ENCODE measurements around the gene KCNJ14. TPM values are rescaled to one million over a fixed set of nuclear protein-coding genes. Genes with fewer than 3 reads are reported as not detected.

KCNJ14 gene
- total RNA-seq, 4 donors from 2014 or later = 0.19 to 1.9 (median 0.92) TPM

DNA sequence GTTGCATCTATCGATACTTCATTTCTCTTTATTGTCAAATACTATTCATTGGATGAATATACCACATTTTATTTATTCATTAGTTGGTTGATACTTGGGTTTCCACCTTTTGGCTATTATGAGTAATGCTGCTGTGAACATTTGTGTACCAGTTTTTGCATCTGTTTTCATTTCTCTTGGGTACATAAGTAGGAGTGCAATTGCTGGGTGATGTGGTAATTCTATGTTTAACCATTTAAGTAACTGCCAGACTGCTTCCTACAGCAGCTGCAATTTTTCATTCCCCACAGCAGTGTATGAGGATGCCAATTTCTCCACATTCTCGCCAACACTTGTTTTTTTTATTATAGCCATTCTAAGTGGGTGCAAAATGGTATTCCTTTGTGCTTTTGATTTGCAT, 2.6 kb downstream of the KCNJ14 start:
- H3K36me3 ChIP-seq = peaks cover 0 to 17% of the 10 kb centered on the region in 2 donors
- no peak for DNase-seq
- in situ Hi-C loops (cut with MboI; ENCODE audit: low sequenced_read_pairs in 4 of 4) (no loop called here), intact Hi-C loops (cut with DNase I; ENCODE audit: low total_unique reads) (no loop called here)
- ATAC-seq = no peak
- H3K4me1 ChIP-seq = peaks cover 7 to 8% of the 10 kb centered on the region in 2 donors
- TF ChIP-seq, protein P1, sequence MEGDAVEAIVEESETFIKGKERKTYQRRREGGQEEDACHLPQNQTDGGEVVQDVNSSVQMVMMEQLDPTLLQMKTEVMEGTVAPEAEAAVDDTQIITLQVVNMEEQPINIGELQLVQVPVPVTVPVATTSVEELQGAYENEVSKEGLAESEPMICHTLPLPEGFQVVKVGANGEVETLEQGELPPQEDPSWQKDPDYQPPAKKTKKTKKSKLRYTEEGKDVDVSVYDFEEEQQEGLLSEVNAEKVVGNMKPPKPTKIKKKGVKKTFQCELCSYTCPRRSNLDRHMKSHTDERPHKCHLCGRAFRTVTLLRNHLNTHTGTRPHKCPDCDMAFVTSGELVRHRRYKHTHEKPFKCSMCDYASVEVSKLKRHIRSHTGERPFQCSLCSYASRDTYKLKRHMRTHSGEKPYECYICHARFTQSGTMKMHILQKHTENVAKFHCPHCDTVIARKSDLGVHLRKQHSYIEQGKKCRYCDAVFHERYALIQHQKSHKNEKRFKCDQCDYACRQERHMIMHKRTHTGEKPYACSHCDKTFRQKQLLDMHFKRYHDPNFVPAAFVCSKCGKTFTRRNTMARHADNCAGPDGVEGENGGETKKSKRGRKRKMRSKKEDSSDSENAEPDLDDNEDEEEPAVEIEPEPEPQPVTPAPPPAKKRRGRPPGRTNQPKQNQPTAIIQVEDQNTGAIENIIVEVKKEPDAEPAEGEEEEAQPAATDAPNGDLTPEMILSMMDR (IDR thresholded peaks at IDR 0.05 in 4 of 5, conservative IDR thresholded peaks at IDR 0.05 in 1 of 5) = no peak
- no peak overlapping the region for H3K27ac ChIP-seq
- H3K27me3 ChIP-seq = no peaks in the 10 kb centered on the region
- H3K4me3 ChIP-seq = no peak overlapping the region
- no peaks in the 10 kb centered on the region for H3K9me3 ChIP-seq

DNA sequence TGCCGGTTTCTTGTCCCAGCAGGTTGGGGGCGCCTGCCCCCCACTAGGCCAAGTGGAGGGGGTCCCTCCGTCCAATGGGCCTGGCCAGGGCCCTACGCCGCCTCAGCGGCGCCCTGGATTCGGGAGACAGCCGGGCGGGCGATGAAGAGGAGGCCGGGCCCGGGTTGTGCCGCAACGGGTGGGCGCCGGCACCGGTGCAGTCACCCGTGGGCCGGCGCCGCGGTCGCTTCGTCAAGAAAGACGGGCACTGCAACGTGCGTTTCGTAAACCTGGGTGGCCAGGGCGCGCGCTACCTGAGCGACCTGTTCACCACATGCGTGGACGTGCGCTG, 6.2 kb downstream of the KCNJ14 start:
- TF ChIP-seq, protein P1 (IDR thresholded peaks at IDR 0.05 in 4 of 5, conservative IDR thresholded peaks at IDR 0.05 in 1 of 5) = no peak
- TF ChIP-seq POLR2A (IDR thresholded peaks at IDR 0.05) = no peak
- in situ Hi-C loops (cut with MboI; ENCODE audit: low sequenced_read_pairs in 4 of 4) (no loop called here), intact Hi-C loops (cut with DNase I; ENCODE audit: low total_unique reads) (loop anchor here (10.0 kb wide), 1 partner anchor 1133 kb away; the partner anchor contains the start of gene PRR12)
- Histone ChIP-seq H3K4me1 (no peaks in the 10 kb centered on the region), H3K36me3 (no peaks in the 10 kb centered on the region), H3K9me3 (no peaks in the 10 kb centered on the region), H3K4me3 (no peak overlapping the region), H3K27me3 (no peaks in the 10 kb centered on the region), H3K27ac (no peak overlapping the region)
- DNase-seq (no peak), ATAC-seq (no peak)

DNA sequence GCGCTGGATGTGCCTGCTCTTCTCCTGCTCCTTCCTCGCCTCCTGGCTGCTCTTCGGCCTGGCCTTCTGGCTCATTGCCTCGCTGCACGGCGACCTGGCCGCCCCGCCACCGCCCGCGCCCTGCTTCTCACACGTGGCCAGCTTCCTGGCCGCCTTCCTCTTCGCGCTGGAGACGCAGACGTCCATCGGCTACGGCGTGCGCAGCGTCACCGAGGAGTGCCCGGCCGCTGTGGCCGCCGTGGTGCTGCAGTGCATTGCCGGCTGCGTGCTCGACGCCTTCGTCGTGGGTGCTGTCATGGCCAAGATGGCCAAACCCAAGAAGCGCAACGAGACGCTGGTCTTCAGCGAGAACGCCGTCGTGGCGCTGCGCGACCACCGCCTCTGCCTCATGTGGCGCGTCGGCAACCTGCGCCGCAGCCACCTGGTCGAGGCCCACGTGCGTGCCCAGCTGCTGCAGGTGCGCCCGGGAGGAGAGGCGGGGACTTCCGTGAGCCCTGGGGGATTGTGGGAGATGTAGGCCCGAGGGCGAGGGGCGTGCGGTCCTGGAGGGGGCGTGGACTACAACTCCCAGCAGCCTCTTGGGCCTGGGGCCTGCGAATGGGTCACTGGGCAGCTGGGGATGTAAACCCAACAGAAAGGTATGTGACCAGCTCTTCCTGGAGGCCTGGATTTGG, 6.7 kb downstream of the KCNJ14 start:
- Histone ChIP-seq H3K4me1 (no peaks in the 10 kb centered on the region), H3K27ac (no peak overlapping the region), H3K4me3 (no peak overlapping the region), H3K9me3 (no peaks in the 10 kb centered on the region), H3K36me3 (no peaks in the 10 kb centered on the region), H3K27me3 (no peaks in the 10 kb centered on the region)
- TF ChIP-seq, protein P1 (IDR thresholded peaks at IDR 0.05 in 4 of 5, conservative IDR thresholded peaks at IDR 0.05 in 1 of 5) = no peak
- TF ChIP-seq POLR2A (IDR thresholded peaks at IDR 0.05) = no peak
- DNase-seq = no peak
- intact Hi-C loops (cut with DNase I; ENCODE audit: low total_unique reads) = loop anchor here (10.0 kb wide), 1 partner anchor 1133 kb away; the partner anchor contains the start of gene PRR12
- no peak for ATAC-seq
- in situ Hi-C loops (cut with MboI; ENCODE audit: low sequenced_read_pairs in 4 of 4) = no loop called here

DNA sequence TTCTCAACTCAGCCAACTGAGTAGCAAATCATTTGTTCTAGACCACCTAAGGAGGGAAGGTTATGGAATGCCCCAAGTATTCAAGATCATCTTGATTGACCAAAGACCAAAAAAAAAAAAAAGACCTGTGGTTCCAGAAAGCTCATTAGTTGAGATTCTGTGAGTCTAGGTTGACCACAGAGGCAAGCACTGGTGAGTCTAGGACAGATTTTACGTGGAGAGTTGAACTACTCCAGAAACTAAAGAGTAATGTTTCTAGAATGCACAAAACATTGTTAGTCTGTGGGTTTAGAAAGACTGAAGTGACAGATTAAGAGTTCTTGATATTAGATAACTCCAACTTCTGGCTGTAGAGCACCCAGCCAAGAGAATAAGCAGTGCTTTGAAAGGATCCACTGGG, 9.8 kb downstream of the KCNJ14 start:
- DNase-seq (no peak), ATAC-seq (no peak)
- intact Hi-C loops (cut with DNase I; ENCODE audit: low total_unique reads) = loop anchor here (10.0 kb wide), 1 partner anchor 1130 kb away; the partner anchor contains the start of gene PRR12
- Histone ChIP-seq H3K27me3 (no peaks in the 10 kb centered on the region), H3K27ac (no peak overlapping the region), H3K9me3 (no peaks in the 10 kb centered on the region), H3K4me1 (peaks cover 10 to 13% of the 10 kb centered on the region in 2 donors), H3K36me3 (peaks cover 0 to under 1% of the 10 kb centered on the region in 2 donors), H3K4me3 (no peak overlapping the region)
- in situ Hi-C loops (cut with MboI; ENCODE audit: low sequenced_read_pairs in 4 of 4) = no loop called here
- no peak for TF ChIP-seq POLR2A (IDR thresholded peaks at IDR 0.05)

DNA sequence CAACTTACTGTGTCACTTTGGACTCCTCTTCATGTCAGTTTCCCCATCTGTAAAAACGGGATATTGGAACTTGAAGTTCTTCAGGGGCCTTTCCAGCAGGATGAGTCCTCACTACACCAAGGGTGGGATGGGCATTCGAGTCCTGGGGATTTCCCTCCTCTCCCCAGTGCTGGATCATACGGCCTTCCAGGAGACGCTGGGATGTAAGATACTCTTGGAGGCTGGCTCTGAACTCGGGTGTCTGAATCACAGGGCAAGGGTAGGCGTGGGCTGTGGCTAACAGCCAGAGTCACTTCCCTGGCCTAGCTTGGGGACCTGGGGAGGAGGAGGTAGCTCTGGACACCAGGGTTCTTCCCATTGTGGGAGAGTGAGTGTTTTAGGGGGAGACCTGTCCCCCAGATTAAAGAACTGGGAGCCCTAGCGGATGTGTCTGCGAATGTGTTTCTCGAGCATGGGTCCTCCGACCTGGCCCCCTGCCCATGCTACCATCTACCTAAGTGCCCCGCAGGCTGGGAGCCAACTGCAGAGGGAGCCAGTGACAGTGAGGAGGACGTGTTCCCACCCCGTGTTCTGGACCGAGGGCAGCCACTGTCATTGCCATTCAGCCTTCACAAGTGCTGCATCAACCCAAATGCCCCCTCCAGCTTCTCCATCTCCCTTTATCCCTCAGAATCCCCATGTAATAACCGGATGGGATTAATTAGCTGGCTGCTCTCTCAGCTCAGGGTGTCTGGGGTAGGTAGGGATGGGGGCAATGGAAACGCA, 11.4 kb downstream of the KCNJ14 start:
- Histone ChIP-seq H3K4me1 (peaks cover 14 to 18% of the 10 kb centered on the region in 2 donors), H3K4me3 (no peak overlapping the region), H3K27ac (no peak overlapping the region), H3K27me3 (no peaks in the 10 kb centered on the region), H3K9me3 (no peaks in the 10 kb centered on the region), H3K36me3 (peaks cover 0 to 16% of the 10 kb centered on the region in 2 donors)
- in situ Hi-C loops (cut with MboI; ENCODE audit: low sequenced_read_pairs in 4 of 4) = no loop called here
- TF ChIP-seq, protein P1 (IDR thresholded peaks at IDR 0.05 in 4 of 5, conservative IDR thresholded peaks at IDR 0.05 in 1 of 5) = no peak
- TF ChIP-seq POLR2A (IDR thresholded peaks at IDR 0.05) = no peak
- ATAC-seq (no peak), DNase-seq (no peak)
- intact Hi-C loops (cut with DNase I; ENCODE audit: low total_unique reads) = loop anchor here (10.0 kb wide), 1 partner anchor 1128 kb away; the partner anchor contains the start of gene PRR12
